MCF 10A (cell line): ENCODE data around the gene TBC1D14. TPM values are rescaled to one million over a fixed set of nuclear protein-coding genes. Genes with fewer than 3 reads are reported as not detected.
"Not testable (repeated sequence)": the region's sequence is repeated elsewhere in the genome, so short reads cannot be mapped to it uniquely, and the experiment has no call there.

Experiments used
- BruUV-seq: library from RNA; stranded (reverse); fragments of 400-500 nt; replicated peaks from 2 replicates; lab custom pipeline; 2021; lab: Mats Ljungman, UMichigan
- CTCF ChIA-PET: fragments of 300-600 bp; sonication (Branson Sonifier 250); formaldehyde crosslinking; extraction: SDS; loops from one replicate; lab custom pipeline; 2021; ENCODE audit warnings: antibody characterized with exemption, inconsistent platforms; lab: Yijun Ruan, JAX
- POLR2A ChIA-PET: fragments of 300-600, 350-650 bp; sonication (Branson Sonifier 250); formaldehyde crosslinking; extraction: SDS; loops from one replicate; lab custom pipeline; 2020; ENCODE audit warnings: antibody characterized with exemption, inconsistent platforms; lab: Yijun Ruan, JAX
- DNase-seq: peaks from one replicate; pipeline ENCODE4 v3.0.0-alpha.2; 2018; ENCODE audit not compliant: unreplicated experiment
- H3K27ac Mint-ChIP-seq: one replicate; pipeline ENCODE4 v1.8.0; 2022; ENCODE audit warnings: mild to moderate bottlenecking, low read depth, mixed read lengths; ENCODE audit not compliant: unreplicated experiment
- H3K27me3 Mint-ChIP-seq: one replicate; pipeline ENCODE4 v1.8.0; 2022; ENCODE audit warnings: mixed read lengths; ENCODE audit not compliant: insufficient read depth, unreplicated experiment
- H3K36me3 Mint-ChIP-seq: one replicate; pipeline ENCODE4 v1.8.0; 2022; ENCODE audit warnings: mild to moderate bottlenecking, moderate library complexity, mixed read lengths; ENCODE audit not compliant: insufficient read depth, unreplicated experiment
- H3K4me1 Mint-ChIP-seq: one replicate; pipeline ENCODE4 v1.8.0; 2022; ENCODE audit warnings: mixed read lengths; ENCODE audit not compliant: insufficient read depth, unreplicated experiment
- H3K4me3 Mint-ChIP-seq: one replicate; pipeline ENCODE4 v1.8.0; 2022; ENCODE audit warnings: mild to moderate bottlenecking, moderate library complexity, mixed read lengths; ENCODE audit not compliant: unreplicated experiment
- H3K9me3 Mint-ChIP-seq: one replicate; pipeline ENCODE4 v1.8.0; 2022; ENCODE audit warnings: mixed read lengths; ENCODE audit not compliant: unreplicated experiment
- CTCF ChIP-seq: fragments of 200-600 bp; IDR thresholded peaks from one replicate; pipeline ENCODE4 v1.8.0; 2022; ENCODE audit warnings: antibody characterized with exemption, mild to moderate bottlenecking; ENCODE audit not compliant: unreplicated experiment
- intact Hi-C: fragments of 100-400 bp; cut with micrococcal nuclease; formaldehyde crosslinking; loops from 2 replicates; pipeline ENCODE4 v1.14.1; 2022
- total RNA-seq: library from RNA; stranded (reverse); gene quantifications from 2 replicates; pipeline ENCODE4 v1.2.3, GENCODE V29; 2022

Gene TBC1D14
- total RNA-seq, 1 experiment from 2014 or later, result 55.1 TPM

- POLR2A ChIA-PET, result interaction anchor here (0.7 to 2.7 kb wide), 8 partner anchors 13 to 97 kb away, joined by 3 to 19 read pairs (median 4); partner anchors contain the start of genes GRPEL1 and TADA2B
- Mint-ChIP-seq H3K4me1 (no peaks in the 10 kb centered on the region), H3K27ac (no peak overlapping the region), H3K27me3 (no peaks in the 10 kb centered on the region), H3K4me3 (no peak overlapping the region), H3K36me3 (no peaks in the 10 kb centered on the region), H3K9me3 (no peaks in the 10 kb centered on the region)
- peak; percentile 95 for TF ChIP-seq CTCF
- intact Hi-C loops, result loop anchor here (1.0 to 5.0 kb wide), 2 partner anchors 68 to 96 kb away; partner anchors contain the start of gene TADA2B
- peak; percentile 87 for DNase-seq
- no TSS peak for BruUV-seq
- CTCF ChIA-PET, result interaction anchor here (0.6 to 5.4 kb wide), 37 partner anchors 8 to 729 kb away, joined by 3 to 74 read pairs (median 3); partner anchors contain the start of genes GRPEL1 and TADA2B
Measured at GRCh38 chr4:6974138-6974848, 64.7 kb downstream of the TBC1D14 start.

- H3K4me1 Mint-ChIP-seq, H3K9me3 Mint-ChIP-seq, BruUV-seq, intact Hi-C loops, CTCF ChIA-PET, DNase-seq, H3K27ac Mint-ChIP-seq, H3K36me3 Mint-ChIP-seq, POLR2A ChIA-PET, H3K27me3 Mint-ChIP-seq, H3K4me3 Mint-ChIP-seq: not testable (repeated sequence)
Measured at GRCh38 chr4:6977846-6978245, 68.2 kb downstream of the TBC1D14 start.

- ChIA-PET POLR2A (interaction anchor here (0.7 to 2.1 kb wide), 5 partner anchors 21 to 87 kb away, joined by 3 to 13 read pairs (median 4); partner anchors contain the start of gene GRPEL1), CTCF (interaction anchor here (1.0 to 1.8 kb wide), 6 partner anchors 9 to 87 kb away, joined by 3 to 10 read pairs (median 4); no protein-coding TSS in a partner anchor)
- intact Hi-C loops, result no loop called here
Measured at GRCh38 chr4:6983544-6984142, 74.0 kb downstream of the TBC1D14 start.

More at GRCh38 chr4:6983544-6984142, 74.0 kb downstream of the TBC1D14 start:
- DNase-seq, result no peak
- H3K27ac Mint-ChIP-seq, result no peak overlapping the region
- no peak overlapping the region for H3K4me3 Mint-ChIP-seq
- no peaks in the 10 kb centered on the region for H3K9me3 Mint-ChIP-seq
- no peaks in the 10 kb centered on the region for H3K27me3 Mint-ChIP-seq
- BruUV-seq, result no TSS peak
- peaks cover 16% of the 10 kb centered on the region for H3K4me1 Mint-ChIP-seq
- no peak for TF ChIP-seq CTCF
- peaks cover 12% of the 10 kb centered on the region for H3K36me3 Mint-ChIP-seq
